OCI-LY7 (cell line): ENCODE results near the gene ITPA.

ENCODE experiments used
- CTCF ChIP-seq: fragments of 200-600 bp; sonication (generic); conservative IDR thresholded peaks from 2 replicates; pipeline ENCODE4 v1.5.1; 2014; ENCODE audit warnings: mild to moderate bottlenecking, antibody characterized with exemption, low read length, moderate library complexity, mixed read lengths
- EZH2phosphoT487 ChIP-seq: fragments of 200-600 bp; sonication (generic); IDR thresholded peaks from 2 replicates; pipeline ENCODE4 v1.6.1; 2018; ENCODE audit warnings: low read depth, borderline replicate concordance, mild to moderate bottlenecking, mixed run types, antibody characterized with exemption, low read length, moderate library complexity, mixed read lengths

- TF ChIP-seq CTCF = no peak
- no peak for TF ChIP-seq EZH2phosphoT487
Observed at GRCh38 chr20:3242172-3242692, 32.9 kb downstream of the ITPA start.
